Activated CD8-positive, alpha-beta memory T cell treated with anti-CD3 and anti-CD28 coated beads for 36 hours (primary cell): ENCODE data around the gene SPATC1L. TPM values are rescaled to one million over a fixed set of nuclear protein-coding genes. Genes with fewer than 3 reads are reported as not detected.
"Not testable (repeated sequence)": the region's sequence is repeated elsewhere in the genome, so short reads cannot be mapped to it uniquely, and the experiment has no call there.

Experiments
- CTCF ChIA-PET: fragments of 350-600 bp; sonication (Branson Sonifier 250); formaldehyde crosslinking; loops from one replicate; lab custom pipeline; 2021; ENCODE audit warnings: antibody characterized with exemption; lab: Charles Lee
- POLR2A ChIA-PET: fragments of 350-600 bp; sonication (Branson Sonifier 250); formaldehyde crosslinking; loops from one replicate; lab custom pipeline; 2021; ENCODE audit warnings: antibody characterized with exemption; lab: Charles Lee
- total RNA-seq, 2 experiments: library from RNA; stranded (reverse); gene quantifications; one replicate each; pipeline ENCODE4 v1.2.3, GENCODE V29; 2021

Gene SPATC1L
- total RNA-seq, 2 experiments from 2014 or later, result 5.0 to 5.9 TPM

GRCh38 chr21:46155514-46156377 is 28.5 kb downstream of the SPATC1L start, which contains the start of gene FTCD:
Gene FTCD, minus strand, starts transcription at chr21:46155579. Its CDS starts 56 bp downstream, at chr21:46155523.
- ChIA-PET CTCF (interaction anchor here (0.9 to 1.2 kb wide), 2 partner anchors 12 to 43 kb away, joined by 3 read pairs; no protein-coding TSS in a partner anchor), POLR2A (no interaction called here)

GRCh38 chr21:46154955-46155513 is 29.2 kb downstream of the SPATC1L start:
- CTCF ChIA-PET, result interaction anchor here (1.2 kb wide), 1 partner anchor 12 kb away, joined by 3 read pairs; no protein-coding TSS in a partner anchor
- POLR2A ChIA-PET, result no interaction called here

GRCh38 chr21:46154155-46154954 is 29.9 kb downstream of the SPATC1L start:
- POLR2A ChIA-PET, result no interaction called here
- CTCF ChIA-PET, result interaction anchor here (1.0 to 1.5 kb wide), 3 partner anchors 11 to 73 kb away, joined by 3 read pairs; no protein-coding TSS in a partner anchor

- POLR2A ChIA-PET, result no interaction called here
Observed at GRCh38 chr21:46153247-46154154, 30.8 kb downstream of the SPATC1L start.

GRCh38 chr21:46152927-46153246 is 31.4 kb downstream of the SPATC1L start:
- CTCF ChIA-PET, result interaction anchor here (1.3 to 1.8 kb wide), 3 partner anchors 9 to 21 kb away, joined by 3 to 13 read pairs (median 3); no protein-coding TSS in a partner anchor
- POLR2A ChIA-PET, result no interaction called here

More at GRCh38 chr21:46153247-46154154, 30.8 kb downstream of the SPATC1L start:
- CTCF ChIA-PET, result interaction anchor here (1.0 to 1.8 kb wide), 4 partner anchors 10 to 74 kb away, joined by 3 to 13 read pairs (median 3); no protein-coding TSS in a partner anchor

- POLR2A ChIA-PET, result no interaction called here
- CTCF ChIA-PET, result interaction anchor here (1.3 to 1.8 kb wide), 2 partner anchors 9 to 20 kb away, joined by 3 to 13 read pairs; no protein-coding TSS in a partner anchor
Observed at GRCh38 chr21:46151989-46152926, 32.0 kb downstream of the SPATC1L start.

- CTCF ChIA-PET, result no interaction called here
- POLR2A ChIA-PET, result no interaction called here
Observed at GRCh38 chr21:46151261-46151988, 32.8 kb downstream of the SPATC1L start.

- ChIA-PET CTCF (no interaction called here), POLR2A (no interaction called here)
Observed at GRCh38 chr21:46150491-46151121, 33.7 kb downstream of the SPATC1L start.

- ChIA-PET POLR2A (no interaction called here), CTCF (no interaction called here)
Observed at GRCh38 chr21:46150073-46150472, 34.2 kb downstream of the SPATC1L start.

GRCh38 chr21:46149205-46149901 is 34.9 kb downstream of the SPATC1L start:
- ChIA-PET POLR2A (no interaction called here), CTCF (no interaction called here)

- ChIA-PET POLR2A (no interaction called here), CTCF (no interaction called here)
Observed at GRCh38 chr21:46148106-46148505, 36.2 kb downstream of the SPATC1L start.

- CTCF ChIA-PET, result interaction anchor here (1.0 kb wide), 1 partner anchor 51 kb away, joined by 3 read pairs; no protein-coding TSS in a partner anchor
- POLR2A ChIA-PET, result not testable (repeated sequence)
Observed at GRCh38 chr21:46147429-46147828, 36.8 kb downstream of the SPATC1L start.

GRCh38 chr21:46146856-46147255 is 37.4 kb downstream of the SPATC1L start:
- ChIA-PET CTCF (interaction anchor here (1.0 kb wide), 1 partner anchor 50 kb away, joined by 3 read pairs; no protein-coding TSS in a partner anchor), POLR2A (no interaction called here)

- POLR2A ChIA-PET, result no interaction called here
- CTCF ChIA-PET, result no interaction called here
Observed at GRCh38 chr21:46145840-46146691, 38.2 kb downstream of the SPATC1L start.
